Measurements from ENCODE around the gene CFAP161. TPM values are rescaled to one million over a fixed set of nuclear protein-coding genes. Genes with fewer than 3 reads are reported as not detected.

The CFAP161 gene
- not detected in 2 replicates for total RNA-seq

GRCh38 chr15:81133782-81134461 lies at the start of gene CFAP161:
TSS of gene CFAP161 (plus strand) at chr15:81134270. CDS start at chr15:81134330, 60 bp downstream.

GRCh38 chr15:81196576-81197254 lies 62.6 kb downstream of the CFAP161 start, which contains the start of gene IL16:
TSS of gene IL16 (plus strand) at chr15:81196879. CDS start at chr15:81225400, 28,521 bp downstream.

Other genes with a start within 250 kb of the CFAP161 start
- 18.5 and 18.9 TPM in 2 replicates for gene MESD, start 144.5 kb upstream of the CFAP161 start, total RNA-seq
- 3.9 and 4.6 TPM in 2 replicates for gene TLNRD1, start 133.3 kb upstream of the CFAP161 start, total RNA-seq
- 0.37 and 0.40 TPM in 2 replicates for gene IL16, start 62.6 kb downstream of the CFAP161 start, total RNA-seq
- 5.4 and 6.2 TPM in 2 replicates for gene STARD5, start 189.9 kb downstream of the CFAP161 start, total RNA-seq
- not detected in 2 replicates for gene TMC3, start 239.9 kb downstream of the CFAP161 start, total RNA-seq